DMS 273 treated with DMSO at 0.1 percent for 48 hours (cell line): Measurements from ENCODE around the gene FUCA2.
"Not testable (repeated sequence)": the region's sequence is repeated elsewhere in the genome, so short reads cannot be mapped to it uniquely, and the experiment has no call there.

Source experiments
- DNase-seq: peaks from one replicate; lab custom pipeline; 2025; lab: John Stamatoyannopoulos, UW

FUCA2 gene

GRCh38 chr6:143535189-143535614 is 23.7 kb upstream of the FUCA2 start:
- no peak for DNase-seq

- no peak for DNase-seq
Observed at GRCh38 chr6:143531720-143532499, 20.4 kb upstream of the FUCA2 start.

GRCh38 chr6:143529095-143529494 is 17.6 kb upstream of the FUCA2 start:
- DNase-seq = no peak

GRCh38 chr6:143528164-143528811 is 16.8 kb upstream of the FUCA2 start:
- no peak for DNase-seq

GRCh38 chr6:143527677-143528076 is 16.2 kb upstream of the FUCA2 start:
- DNase-seq = no peak

- no peak for DNase-seq
Observed at GRCh38 chr6:143525356-143525755, 13.8 kb upstream of the FUCA2 start.

GRCh38 chr6:143522039-143522600 is 10.6 kb upstream of the FUCA2 start:
- no peak for DNase-seq

GRCh38 chr6:143517447-143517773 is 5.9 kb upstream of the FUCA2 start:
- DNase-seq = no peak

GRCh38 chr6:143516690-143517446 is 5.3 kb upstream of the FUCA2 start:
- no peak for DNase-seq

- no peak for DNase-seq
Observed at GRCh38 chr6:143515766-143516355, 4.3 kb upstream of the FUCA2 start.

- no peak for DNase-seq
Observed at GRCh38 chr6:143515061-143515760, 3.7 kb upstream of the FUCA2 start.

GRCh38 chr6:143513410-143513809 is 1.9 kb upstream of the FUCA2 start:
- DNase-seq = no peak

GRCh38 chr6:143510326-143510725 is 1.2 kb downstream of the FUCA2 start:
- DNase-seq = not testable (repeated sequence)

GRCh38 chr6:143507358-143508145 is 4.0 kb downstream of the FUCA2 start:
- DNase-seq = no peak

- DNase-seq = no peak
Observed at GRCh38 chr6:143506620-143507019, 4.9 kb downstream of the FUCA2 start.

- DNase-seq = no peak
Observed at GRCh38 chr6:143506199-143506598, 5.3 kb downstream of the FUCA2 start.

- no peak for DNase-seq
Observed at GRCh38 chr6:143505537-143505936, 6.0 kb downstream of the FUCA2 start.

- no peak for DNase-seq
Observed at GRCh38 chr6:143505111-143505510, 6.4 kb downstream of the FUCA2 start.

- no peak for DNase-seq
Observed at GRCh38 chr6:143504369-143504768, 7.2 kb downstream of the FUCA2 start.

GRCh38 chr6:143501851-143502250 is 9.7 kb downstream of the FUCA2 start:
- DNase-seq = no peak

GRCh38 chr6:143498428-143498827 is 13.1 kb downstream of the FUCA2 start:
- no peak for DNase-seq
